Stimulated activated CD8-positive, alpha-beta memory T cell treated with anti-CD3 and anti-CD28 coated beads, Interleukin-12 subunit alpha, Interleukin-12 subunit beta, amount 100 ng/mL, for 1 hour (primary cell): ENCODE results near the gene GPR179.

Experiments
- DNase-seq: peaks from one replicate; pipeline ENCODE4 v3.0.0-alpha.2; 2020; ENCODE audit warnings: low read depth

The GPR179 gene

DNA sequence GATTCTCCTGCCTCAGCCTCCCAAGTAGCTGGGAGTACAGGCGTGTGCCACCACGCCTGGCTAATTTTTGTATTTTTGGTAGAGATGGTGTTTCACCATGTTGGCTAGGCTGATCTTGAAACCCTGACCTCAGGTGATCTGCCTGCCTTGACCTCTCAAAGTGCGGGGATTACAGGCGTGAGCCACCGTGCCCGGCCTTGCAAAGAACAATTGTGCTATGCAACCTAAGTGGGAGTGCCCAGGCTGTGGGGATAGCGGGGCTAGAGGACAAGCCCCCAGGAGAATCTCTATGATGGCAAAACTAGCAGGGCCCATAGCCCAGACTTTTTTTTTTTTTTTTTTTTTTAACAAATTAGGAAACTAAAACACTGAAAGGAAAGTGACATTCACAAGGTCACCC lies 2.0 kb upstream of the GPR179 start:
- no peak for DNase-seq

GRCh38 chr17:38344420-38344745 lies 627 bp upstream of the GPR179 start:
- DNase-seq: no peak

DNA sequence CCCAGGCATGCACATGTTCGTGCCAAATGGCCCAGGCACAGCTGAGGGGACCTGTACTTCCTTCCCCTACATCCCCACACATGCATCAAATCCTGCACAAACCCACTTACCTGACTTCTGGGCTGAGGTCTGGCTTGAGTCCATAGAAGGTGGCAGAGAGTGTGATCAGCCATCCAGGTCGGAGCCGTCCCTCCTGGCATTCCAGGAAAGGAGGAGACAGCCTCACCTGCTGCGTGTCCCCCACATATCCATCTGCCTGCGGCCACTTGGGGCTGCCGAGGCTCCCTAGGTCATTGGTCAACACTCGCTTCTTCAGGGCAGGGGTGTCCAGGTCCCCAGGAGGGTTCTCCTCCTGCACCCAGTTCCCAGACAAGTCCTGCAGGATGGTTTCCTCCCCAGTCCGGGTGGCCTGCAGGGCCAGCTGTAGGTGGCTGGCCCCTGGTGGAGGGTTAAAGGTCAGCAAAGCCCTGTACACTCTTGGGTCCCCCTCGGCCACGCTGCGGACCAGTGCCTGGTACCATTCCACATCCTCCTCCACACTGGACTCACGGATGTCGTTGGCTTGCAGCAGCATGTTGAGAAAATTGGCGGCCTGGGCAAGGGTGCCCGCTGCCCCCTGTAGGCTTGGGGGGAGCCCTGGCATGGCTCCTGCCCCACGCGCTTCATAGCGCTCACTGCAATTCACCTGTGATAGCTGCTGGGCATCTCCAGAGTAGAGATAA lies 709 bp downstream of the GPR179 start:
- no peak for DNase-seq

- DNase-seq: no peak
These were observed 2.6 kb downstream of the GPR179 start for GRCh38 chr17:38341035-38341721.

DNA sequence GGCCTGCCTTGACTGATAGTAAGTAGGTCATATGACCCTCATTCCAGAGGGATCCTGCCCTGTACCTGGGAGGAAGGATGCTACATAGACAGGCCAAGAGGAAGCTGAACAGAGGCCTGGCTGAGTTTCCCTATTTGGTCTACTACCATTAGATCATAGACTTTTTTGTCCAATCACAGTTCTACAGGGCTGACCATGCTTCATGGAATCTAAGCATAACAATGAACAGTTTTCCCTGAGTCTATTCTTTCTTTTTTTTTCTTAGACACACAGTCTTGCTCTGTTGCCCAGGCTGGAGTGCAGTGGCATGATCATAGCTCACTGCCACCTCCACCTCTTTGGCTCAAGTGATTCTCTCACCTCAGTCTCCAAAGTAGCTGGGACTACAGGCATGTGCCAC lies 3.9 kb downstream of the GPR179 start:
- no peak for DNase-seq

DNA sequence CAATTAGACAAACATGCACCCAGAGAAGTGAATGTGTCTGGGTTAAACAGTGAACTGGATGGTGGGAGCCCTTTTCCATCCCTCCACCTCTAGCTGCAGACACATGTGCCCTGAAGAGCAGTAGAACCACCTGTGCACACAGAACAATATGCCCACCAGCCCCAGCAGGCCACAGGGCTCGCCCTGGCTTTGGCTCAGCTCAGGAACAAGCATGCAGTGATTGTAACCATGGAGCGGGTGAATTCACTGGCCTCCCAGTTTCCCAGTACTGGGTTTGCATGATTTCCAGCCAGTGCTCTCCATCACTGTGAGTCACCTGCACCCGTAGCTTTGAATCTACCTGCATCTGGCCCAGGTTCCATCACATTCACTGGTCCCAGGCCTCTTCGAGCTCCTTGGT lies 5.2 kb downstream of the GPR179 start:
- DNase-seq: no peak

DNA sequence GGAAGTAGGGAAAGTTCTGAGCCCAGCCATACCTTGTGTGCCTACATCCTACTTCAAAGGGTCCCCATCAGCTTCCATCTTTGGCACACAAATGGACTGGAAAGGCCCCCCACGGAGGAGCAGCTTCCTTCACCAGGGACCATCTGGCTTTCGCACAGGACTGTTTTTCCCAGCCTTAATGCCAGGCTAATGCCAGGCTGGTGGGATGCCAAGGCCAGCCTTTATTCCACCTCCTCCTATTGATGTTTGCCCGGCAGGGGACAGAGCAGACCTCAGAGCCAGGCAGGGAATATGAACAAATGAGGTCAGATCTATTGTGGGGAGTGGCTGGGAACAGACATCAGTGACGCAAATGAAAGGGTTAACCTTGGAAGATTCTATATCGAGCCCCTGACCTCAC lies 5.7 kb downstream of the GPR179 start:
- no peak for DNase-seq

- DNase-seq: no peak
These were observed 6.9 kb downstream of the GPR179 start for GRCh38 chr17:38336838-38337237.

DNA sequence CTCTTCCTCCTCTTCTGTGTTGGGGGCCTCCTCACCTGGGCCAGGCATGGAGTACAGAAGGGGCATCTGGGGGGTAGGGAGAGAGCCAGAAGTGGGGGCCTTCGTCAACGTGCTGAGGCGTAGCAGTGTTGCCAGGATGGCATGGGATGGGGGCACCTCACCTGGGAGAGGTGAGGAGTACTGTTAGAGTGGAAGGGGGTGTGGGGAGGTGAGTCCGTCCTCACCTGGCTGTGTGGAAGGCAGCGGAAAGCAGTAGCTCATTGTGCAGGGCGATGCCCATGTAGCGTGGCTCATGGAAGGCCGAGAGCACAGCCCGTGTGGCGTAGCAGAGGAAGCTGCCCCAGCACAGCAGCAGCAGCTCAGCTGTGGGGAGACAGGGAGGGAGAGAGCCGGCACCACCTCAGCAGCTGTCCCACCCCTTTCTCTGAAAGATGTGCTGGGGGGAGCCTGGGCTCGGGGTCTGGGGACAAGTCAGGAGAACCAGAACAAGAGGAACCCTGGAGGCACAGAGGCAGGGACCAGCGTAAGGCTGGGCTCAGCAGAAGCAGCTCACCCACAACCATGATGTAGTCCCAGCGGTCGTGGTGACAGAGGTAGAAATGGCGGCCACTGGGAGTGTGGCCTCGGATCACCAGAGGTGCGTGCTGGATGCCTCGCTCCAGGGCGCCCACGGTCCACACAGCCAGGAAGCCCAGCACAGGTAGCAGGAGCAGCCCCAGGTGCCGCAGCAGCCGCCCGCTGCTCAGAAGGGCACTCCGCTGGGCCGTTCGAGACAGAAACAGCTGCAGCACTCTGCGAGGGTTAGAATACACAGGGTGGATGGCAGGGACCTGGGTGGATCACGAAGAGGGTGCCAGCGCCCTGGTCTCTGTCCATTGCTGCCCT lies 9.0 kb downstream of the GPR179 start:
- no peak for DNase-seq

DNA sequence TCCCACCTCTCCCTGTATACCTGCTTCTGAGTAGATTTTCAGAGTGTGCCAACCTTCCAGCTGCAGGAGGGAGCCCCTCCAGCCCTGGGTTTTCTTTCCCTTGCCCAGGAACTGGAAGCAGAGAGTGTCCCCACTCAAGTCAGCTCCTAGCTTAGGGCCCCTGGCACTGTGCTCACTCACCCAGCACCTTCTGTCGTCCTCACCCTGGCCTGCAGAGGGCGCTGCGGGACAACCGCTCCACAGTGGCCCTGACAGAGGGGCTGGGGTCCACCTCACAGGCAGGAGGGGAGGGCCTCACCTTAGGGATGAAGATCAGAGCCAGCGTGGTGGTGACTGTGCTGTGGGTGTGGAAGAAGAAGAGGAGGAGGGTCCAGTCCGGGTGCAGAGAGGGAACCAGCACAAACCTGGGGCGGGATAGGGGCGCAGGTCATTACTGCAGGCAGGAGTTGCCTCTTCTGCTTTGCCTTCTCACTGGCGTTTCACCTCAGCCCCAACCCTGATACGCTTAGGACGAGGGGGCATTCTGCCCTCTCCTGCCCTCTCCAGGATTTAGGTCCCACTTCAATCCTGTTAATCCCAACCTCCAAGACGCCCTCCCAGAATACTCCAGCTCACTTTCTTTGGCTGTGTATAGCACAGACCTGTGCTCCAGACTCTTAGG lies 10.0 kb downstream of the GPR179 start:
- DNase-seq: no peak

DNA sequence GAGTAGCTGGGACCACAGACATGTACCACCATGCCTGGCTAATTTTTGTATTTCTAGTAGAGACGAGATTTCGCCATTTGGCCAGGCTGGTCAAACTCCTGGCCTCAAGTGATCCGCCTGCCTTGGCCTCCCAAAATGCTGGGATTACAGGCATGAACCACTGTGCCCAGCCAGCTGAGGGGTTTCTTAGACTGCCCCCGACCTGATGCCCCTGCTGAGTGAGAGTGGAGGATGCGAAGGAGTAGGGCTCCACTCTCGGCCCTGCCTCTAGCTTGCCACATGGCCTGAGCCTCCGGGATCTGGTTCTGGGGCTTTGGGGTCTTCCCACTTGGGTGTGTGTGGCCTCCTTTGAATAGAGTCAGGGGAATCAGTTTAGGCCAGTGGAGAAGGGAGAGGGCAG lies 11.0 kb downstream of the GPR179 start:
- DNase-seq: no peak

GRCh38 chr17:38330941-38331411 lies 12.8 kb downstream of the GPR179 start:
- no peak for DNase-seq

DNA sequence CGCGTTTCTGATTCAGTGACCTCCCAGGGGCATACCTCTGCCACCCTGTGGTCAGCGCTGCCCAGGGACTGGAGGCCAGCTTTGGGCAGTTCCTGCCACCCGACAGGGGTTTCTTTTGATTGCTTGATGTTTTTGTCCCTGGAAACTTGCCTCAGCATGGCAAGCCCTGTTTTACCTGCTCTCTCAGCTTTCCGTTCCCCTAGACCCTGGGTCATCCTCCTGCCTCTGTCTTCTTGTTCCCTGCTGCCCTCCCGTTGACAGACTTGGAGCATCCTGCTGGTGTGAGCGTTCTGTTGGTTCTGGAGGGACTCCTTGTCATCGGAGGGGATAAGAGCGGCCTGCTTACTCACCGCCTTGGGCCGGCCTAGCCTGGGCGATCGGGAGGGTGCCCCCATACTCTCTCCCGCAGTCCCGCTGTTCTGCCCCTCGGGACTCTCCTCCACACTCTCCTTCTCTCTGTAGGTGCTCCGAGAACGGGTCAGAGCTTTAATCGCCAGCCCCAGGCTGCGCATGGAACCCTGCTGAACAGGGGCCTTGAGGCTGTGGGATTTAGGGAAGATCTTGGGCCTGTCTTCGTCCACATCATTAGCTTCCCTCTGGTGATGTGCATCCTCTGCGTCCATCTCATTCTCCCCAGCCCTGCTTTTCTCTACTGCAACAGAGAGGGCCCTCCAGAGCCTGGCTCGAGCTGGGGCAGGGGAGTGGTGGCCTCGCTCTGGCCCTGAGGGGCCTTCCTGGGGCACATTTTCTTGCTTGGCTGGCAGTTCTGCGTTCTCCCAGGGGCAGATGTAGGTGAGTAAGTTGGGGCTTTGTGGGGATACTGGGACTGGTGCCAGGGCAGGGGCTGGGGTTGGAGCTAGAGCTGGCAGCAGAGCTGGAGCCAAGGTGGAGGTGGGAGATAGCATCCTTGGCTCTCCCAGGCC lies 13.7 kb downstream of the GPR179 start:
- no peak for DNase-seq

GRCh38 chr17:38329284-38329683 lies 14.5 kb downstream of the GPR179 start:
- no peak for DNase-seq

DNA sequence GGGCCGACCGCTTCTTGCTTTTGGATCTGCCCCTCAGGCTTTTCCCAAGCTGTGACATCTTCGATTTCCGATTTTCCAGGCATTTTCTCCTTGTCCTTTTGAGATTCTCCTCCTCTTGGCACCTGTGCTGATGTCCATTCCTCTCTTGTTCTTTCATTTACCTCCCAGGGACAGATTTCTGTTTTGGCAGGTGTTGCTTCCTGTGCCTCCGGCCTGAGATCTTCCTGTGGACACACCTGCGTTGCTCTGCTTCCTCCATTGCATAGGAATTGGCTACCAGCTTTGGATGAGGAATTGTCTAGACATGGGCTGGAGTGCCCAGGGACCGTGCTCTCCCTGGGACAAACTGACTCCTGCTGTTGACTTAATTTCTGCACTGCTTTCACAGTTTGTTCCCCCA lies 15.1 kb downstream of the GPR179 start:
- DNase-seq: no peak

DNA sequence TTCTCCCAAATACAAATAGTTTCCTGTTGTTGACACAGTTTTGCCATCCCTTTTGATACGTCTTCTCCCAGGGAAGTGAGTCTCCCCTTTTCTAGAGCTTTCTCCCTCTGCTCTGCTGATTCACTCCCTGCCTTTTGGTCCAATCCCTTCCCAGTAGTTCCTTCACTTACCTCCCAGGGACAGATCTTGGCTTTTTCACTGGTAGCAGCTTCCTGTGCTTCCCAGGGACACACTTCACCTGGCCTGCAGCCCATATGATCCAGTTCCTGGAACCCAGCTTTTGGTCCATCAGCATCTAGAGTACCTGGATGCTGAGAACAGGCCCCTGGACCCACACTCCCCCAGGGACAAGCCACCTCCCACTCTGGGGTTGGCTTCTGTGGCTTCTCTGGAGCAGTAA lies 15.8 kb downstream of the GPR179 start:
- no peak for DNase-seq

GRCh38 chr17:38326996-38327792 lies 16.6 kb downstream of the GPR179 start:
- DNase-seq: no peak

DNA sequence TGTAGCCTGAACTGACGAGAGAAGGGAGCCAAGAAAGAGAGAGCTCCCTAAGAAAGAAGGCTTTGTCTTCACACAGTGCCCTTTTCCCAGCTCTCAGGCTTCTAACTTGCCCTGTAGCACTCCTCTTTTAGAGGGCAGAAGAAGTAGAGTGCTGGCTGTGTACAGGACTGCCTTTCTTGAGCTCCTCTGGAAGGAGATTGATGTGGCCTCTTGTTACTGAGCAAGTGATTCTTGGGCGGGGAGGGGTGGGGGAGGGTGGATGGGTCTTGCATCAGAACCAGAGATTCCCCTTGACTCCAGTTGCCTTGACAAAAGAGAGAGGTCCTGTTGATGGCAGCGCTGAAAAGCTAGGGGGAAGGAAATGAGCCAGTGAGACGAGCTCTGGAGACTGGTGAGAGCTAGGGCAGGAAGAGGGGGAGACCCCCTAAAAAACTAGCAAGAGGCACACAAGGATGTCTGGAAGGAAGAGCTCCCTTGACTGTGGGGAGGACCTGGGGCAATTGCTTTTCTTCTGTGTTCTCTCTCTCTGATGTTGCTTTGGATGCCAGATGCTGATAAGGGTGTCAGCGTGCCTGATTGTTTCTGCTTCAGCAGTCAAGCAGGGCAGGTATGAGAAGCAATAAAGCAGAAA lies 18.4 kb downstream of the GPR179 start:
- DNase-seq: no peak

- no peak for DNase-seq
These were observed 19.0 kb downstream of the GPR179 start for GRCh38 chr17:38324772-38325171.

GRCh38 chr17:38324141-38324697 lies 19.5 kb downstream of the GPR179 start:
- no peak for DNase-seq
